ENCODE results near the gene GRIK3. TPM values are rescaled to one million over a fixed set of nuclear protein-coding genes. Genes with fewer than 3 reads are reported as not detected.

Gene GRIK3
- total RNA-seq, 6 experiments from 2014 or later = not detected

GRCh38 chr1:36871146-36871971, 163.0 kb downstream of the GRIK3 start:
- no peaks in the 10 kb centered on the region for H3K27me3 Mint-ChIP-seq (ENCODE audit: insufficient read depth)
- peaks cover 60% of the 10 kb centered on the region for H3K9me3 Mint-ChIP-seq
- H3K27ac Mint-ChIP-seq = no peak overlapping the region
- peaks cover 5% of the 10 kb centered on the region; the same call in 1 of the 2 replicates for H3K36me3 Mint-ChIP-seq (ENCODE audit: low read depth)
- H3K4me3 Mint-ChIP-seq = no peak overlapping the region
- TF ChIP-seq, protein P1, sequence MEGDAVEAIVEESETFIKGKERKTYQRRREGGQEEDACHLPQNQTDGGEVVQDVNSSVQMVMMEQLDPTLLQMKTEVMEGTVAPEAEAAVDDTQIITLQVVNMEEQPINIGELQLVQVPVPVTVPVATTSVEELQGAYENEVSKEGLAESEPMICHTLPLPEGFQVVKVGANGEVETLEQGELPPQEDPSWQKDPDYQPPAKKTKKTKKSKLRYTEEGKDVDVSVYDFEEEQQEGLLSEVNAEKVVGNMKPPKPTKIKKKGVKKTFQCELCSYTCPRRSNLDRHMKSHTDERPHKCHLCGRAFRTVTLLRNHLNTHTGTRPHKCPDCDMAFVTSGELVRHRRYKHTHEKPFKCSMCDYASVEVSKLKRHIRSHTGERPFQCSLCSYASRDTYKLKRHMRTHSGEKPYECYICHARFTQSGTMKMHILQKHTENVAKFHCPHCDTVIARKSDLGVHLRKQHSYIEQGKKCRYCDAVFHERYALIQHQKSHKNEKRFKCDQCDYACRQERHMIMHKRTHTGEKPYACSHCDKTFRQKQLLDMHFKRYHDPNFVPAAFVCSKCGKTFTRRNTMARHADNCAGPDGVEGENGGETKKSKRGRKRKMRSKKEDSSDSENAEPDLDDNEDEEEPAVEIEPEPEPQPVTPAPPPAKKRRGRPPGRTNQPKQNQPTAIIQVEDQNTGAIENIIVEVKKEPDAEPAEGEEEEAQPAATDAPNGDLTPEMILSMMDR (IDR thresholded peaks at IDR 0.05) = no peak
- DNase-seq = no peak
- H3K4me1 Mint-ChIP-seq (ENCODE audit: low read depth) = no peaks in the 10 kb centered on the region

GRCh38 chr1:36869826-36870225, 164.5 kb downstream of the GRIK3 start:
- Mint-ChIP-seq H3K36me3 (ENCODE audit: low read depth) (peaks cover 5% of the 10 kb centered on the region; the same call in 1 of the 2 replicates), H3K9me3 (peaks cover 61% of the 10 kb centered on the region), H3K27ac (no peak overlapping the region), H3K4me1 (ENCODE audit: low read depth) (no peaks in the 10 kb centered on the region), H3K27me3 (ENCODE audit: insufficient read depth) (no peaks in the 10 kb centered on the region), H3K4me3 (no peak overlapping the region)
- TF ChIP-seq, protein P1 (IDR thresholded peaks at IDR 0.05) = no peak
- no peak for DNase-seq

GRCh38 chr1:36869054-36869453, 165.3 kb downstream of the GRIK3 start:
- Mint-ChIP-seq H3K36me3 (ENCODE audit: low read depth) (peaks cover 5% of the 10 kb centered on the region; the same call in 1 of the 2 replicates), H3K27ac (no peak overlapping the region), H3K4me3 (no peak overlapping the region), H3K4me1 (ENCODE audit: low read depth) (no peaks in the 10 kb centered on the region), H3K27me3 (ENCODE audit: insufficient read depth) (no peaks in the 10 kb centered on the region; the same call in 1 of the 2 replicates), H3K9me3 (peaks cover 59% of the 10 kb centered on the region)
- no peak for DNase-seq
- TF ChIP-seq, protein P1 (IDR thresholded peaks at IDR 0.05) = no peak

GRCh38 chr1:36867575-36867974, 166.7 kb downstream of the GRIK3 start:
- TF ChIP-seq, protein P1 (IDR thresholded peaks at IDR 0.05) = no peak
- no peak for DNase-seq
- H3K4me3 Mint-ChIP-seq = no peak overlapping the region
- peaks cover 10% of the 10 kb centered on the region; the same call in 1 of the 2 replicates for H3K36me3 Mint-ChIP-seq (ENCODE audit: low read depth)
- H3K27ac Mint-ChIP-seq = no peak overlapping the region
- H3K4me1 Mint-ChIP-seq (ENCODE audit: low read depth) = no peaks in the 10 kb centered on the region
- H3K27me3 Mint-ChIP-seq (ENCODE audit: insufficient read depth) = no peaks in the 10 kb centered on the region; the same call in 1 of the 2 replicates
- peaks cover 64% of the 10 kb centered on the region for H3K9me3 Mint-ChIP-seq

- DNase-seq = no peak
- Mint-ChIP-seq H3K27ac (no peak overlapping the region), H3K4me3 (no peak overlapping the region), H3K27me3 (ENCODE audit: insufficient read depth) (no peaks in the 10 kb centered on the region; the same call in 1 of the 2 replicates), H3K36me3 (ENCODE audit: low read depth) (0 out of 2 replicates have a peak, but pooled peaks cover 5% of the 10 kb centered on the region), H3K4me1 (ENCODE audit: low read depth) (no peaks in the 10 kb centered on the region), H3K9me3 (peaks cover 66% of the 10 kb centered on the region)
- TF ChIP-seq, protein P1 (IDR thresholded peaks at IDR 0.05) = no peak
Observed at GRCh38 chr1:36866169-36866814, 168.0 kb downstream of the GRIK3 start.

All from HFFc6 (cell line).